HS-5 (cell line): ENCODE results near the gene GMDS.

Experiments used
- DNase-seq: peaks from one replicate; pipeline ENCODE4 v3.0.0-alpha.2; 2012; ENCODE audit warnings: low read depth

The GMDS gene

DNA sequence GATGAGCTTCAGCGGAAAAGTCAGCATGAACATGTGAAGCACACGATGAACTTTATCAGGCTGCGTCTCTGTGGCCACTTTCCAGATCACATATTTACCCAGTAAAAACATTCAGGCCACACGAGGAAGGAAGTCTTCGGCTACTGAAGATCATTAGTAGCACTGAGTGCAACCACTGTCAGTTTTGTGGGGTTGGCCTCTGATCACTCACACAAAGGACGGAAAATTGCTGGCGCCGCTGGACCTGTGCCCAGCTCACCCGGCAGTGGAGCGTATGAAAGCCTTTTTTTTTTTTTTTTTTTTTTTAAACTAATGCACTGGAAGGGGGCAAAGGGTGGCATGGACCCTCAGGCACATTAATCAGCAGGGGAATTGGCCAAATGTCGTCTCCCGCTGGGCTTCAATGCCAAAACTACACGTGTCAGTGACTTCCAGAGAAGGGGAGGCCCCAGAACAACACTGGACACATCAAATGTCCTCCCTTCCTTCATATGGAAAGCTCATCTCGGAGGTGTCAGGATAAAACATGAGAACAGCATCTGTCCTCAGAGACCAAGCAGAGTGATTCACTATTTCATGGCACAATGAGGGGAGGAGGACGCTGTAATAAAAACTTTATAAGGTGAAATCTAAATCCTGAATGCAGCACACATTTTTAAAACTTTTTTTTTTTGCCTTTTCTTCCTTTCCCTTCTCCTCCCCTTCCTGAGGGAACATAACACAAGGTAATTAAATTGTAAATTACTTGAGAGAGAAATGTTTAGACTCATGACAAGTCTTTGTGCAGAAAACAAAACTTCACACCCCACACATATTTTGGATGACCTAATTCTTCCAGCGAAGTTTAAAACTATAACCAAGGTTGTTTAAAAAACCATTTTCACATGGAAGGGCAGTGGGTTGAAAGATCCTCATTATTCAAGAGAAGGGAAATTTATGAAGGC, 412.3 kb downstream of the GMDS start:
- no peak for DNase-seq

DNA sequence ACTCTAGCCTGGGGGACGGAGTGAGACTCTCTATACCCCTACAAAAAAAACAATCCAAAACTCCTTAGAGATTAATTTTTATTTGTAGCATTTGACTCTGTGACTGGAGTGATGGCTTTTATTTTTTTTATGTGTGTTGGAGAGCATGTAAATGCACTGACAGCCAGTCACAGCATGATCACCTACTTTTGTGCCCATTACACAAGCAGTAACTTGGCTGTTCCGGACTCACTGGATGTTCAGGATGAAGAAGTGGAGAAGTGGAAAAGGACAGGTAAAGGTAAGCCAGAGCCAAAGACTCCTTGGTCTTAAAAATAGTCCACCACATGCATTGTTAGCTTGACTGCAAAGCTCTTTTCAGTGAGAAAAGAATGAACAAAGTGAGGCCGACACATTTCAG, 413.0 kb downstream of the GMDS start:
- no peak for DNase-seq

DNA sequence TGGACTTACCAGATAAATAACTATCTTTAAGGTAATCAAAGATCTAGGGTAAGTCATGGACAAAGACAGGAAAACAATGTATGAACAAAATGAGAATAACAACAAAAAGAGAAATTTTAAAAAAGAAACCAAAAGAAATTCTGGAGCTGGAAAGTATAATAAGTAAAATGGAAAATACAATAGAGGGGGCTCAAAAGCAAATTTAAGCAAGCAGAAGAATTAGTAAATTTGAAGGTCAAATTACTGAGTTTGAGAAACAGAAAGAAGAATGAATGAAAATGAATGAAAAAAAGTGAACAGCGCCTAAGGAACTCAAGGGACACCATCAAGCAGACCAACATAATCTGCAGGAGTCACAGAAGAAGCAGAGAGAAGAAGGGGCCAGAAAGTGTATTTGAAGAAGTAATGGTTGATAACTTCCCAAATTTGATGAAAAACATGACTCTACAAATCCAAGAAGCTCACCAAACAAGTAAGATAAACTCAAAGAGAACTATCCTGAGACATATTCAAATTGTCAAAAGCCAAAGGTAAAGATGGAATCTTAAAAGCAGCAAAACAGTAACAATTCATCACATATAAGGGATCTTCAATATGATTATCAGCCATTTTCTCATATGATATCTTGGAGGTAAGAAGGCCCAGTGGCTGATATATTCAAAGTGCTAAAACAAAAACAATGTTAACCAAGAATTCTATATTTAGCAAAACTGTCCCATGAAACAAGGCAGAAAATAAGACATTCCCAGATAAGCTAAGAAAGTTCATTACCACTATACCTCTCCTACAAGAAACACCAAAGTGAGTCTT, 417.2 kb downstream of the GMDS start:
- DNase-seq: no peak

DNA sequence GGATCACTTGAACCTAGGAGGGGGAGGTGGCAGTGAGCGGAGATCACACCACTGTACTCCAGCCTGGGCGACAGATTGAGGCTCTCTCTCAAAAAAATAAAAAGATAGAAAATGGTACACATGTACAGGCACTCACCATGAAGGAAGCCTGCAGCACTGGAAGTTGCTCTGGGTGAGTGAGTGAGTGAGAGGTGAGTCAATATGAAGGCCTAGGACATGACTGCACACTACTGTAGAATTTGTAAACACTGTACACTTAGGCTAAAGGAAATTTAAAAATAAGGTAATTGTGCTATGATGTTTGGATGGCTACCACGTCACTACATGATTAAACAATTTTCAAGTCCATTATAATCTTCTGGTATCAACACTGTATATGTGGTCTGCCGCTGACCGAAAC, 419.5 kb downstream of the GMDS start:
- no peak for DNase-seq

DNA sequence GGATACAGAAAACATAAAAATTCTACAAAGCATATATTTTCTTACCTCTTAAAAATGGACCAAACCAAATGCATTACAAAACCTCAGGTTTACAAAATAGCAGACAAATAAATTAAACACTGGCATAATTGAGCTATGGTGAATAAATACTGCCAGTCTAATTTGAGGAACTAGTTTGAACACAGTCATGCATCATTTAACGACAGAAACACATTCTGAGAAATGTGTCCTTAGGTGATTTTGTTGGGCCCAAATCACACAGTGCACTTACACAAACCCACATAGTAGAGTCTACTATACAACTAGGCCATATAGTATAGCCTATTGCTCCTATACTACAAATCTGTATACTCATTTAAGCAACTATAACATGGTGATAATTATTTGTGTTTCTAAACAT, 420.1 kb downstream of the GMDS start:
- DNase-seq: no peak

DNA sequence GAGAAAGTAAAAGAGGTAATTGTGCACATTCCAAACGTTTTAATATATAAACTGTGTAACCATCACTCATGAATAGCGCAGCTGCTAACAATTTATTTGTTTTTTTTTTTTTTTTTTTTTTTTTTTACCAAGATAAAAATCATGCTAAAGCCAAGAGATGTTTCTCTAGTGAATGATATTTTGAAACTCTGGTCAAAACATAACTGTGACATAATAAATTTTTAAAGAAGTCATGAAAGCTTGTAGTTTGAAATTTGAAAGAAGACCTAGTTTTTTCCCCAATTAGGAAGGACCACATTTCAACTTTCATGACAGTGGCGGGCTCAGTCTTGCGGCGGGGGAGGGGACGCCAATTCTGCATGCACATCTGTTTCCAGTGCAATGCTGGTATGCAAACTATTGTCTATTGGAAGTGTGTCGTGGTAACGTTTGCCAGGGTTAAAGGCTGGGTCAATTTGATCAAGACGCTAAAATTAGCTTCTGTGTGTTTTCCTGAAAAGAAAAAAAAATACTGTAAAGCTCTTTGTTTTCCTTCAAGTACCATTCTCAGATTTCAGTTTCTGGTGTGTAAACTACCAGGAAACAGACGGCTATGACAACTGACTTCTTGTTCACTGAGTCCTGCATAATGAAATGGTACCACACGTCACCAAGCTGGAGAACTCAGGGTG, 423.8 kb downstream of the GMDS start:
- DNase-seq: peak; percentile 32

DNA sequence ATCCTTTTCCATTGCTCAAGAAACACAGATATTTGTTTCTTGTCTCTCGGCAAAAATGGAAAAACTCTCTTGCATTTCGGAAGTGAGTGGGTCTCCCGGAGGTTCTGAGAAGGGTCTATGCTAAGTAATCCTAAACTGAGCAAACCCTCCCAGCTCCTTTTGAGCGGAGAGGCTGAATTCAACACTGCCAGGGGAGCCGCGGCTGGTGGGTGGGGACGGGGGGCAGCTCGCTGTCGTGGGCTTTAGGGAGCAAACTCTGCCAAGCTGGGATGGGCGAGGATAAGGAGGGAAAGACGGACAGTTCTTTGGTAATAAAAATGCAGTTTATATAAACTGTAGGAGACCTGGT, 424.3 kb downstream of the GMDS start:
- no peak for DNase-seq

DNA sequence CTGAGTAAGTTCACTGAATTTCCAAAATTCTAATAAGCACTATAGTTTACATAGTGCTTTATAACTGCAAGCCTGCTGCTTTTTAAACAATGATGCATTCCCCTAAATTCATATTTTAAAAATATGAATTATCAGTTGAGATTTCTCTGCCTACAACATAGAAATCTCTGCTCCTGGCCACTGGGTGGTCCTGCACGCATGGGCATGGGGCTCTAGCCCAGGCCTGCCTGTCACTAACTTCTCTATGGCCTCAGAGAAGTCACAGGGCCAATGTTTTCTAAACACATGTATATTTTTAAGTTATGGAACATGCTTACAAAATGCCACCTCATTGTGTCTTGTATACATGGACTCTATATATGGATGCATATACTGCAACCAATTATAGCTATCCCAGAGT, 424.7 kb downstream of the GMDS start:
- no peak for DNase-seq

DNA sequence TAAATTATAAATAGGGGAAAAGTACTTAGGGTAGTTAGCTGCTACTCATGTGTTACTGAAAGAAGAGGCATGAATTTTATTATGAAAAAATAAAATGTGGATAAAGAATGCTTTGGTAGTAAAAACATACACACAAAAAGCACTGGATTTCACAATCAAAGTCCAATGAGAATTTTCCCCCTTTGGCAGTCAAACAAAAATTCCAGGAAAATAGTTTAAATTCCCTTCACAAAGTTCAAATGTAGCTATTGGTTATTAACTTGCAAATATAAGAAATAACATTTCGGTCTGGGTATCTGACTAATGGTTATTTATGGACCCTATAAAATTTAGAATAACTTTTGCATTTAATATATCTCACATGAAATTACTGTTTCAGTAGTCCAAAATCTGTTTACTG, 425.2 kb downstream of the GMDS start:
- peak; percentile 39 for DNase-seq

DNA sequence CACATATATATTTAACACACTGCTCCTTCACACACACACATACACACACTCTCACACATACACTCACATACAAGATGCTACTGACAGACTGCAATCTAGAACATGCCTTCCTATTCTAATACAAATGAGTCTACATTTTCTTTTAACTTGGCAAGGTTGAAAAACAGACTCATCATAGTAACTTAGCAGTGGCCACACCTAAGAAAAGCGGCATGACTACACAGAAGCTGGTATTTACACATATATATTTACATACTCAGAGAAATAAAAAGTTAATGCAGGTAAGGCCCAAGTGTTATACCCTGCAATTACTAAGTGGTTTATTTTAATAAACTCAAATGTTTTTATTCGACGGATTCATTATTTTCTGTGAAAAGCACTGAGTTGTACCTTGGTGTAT, 426.4 kb downstream of the GMDS start:
- DNase-seq: no peak

DNA sequence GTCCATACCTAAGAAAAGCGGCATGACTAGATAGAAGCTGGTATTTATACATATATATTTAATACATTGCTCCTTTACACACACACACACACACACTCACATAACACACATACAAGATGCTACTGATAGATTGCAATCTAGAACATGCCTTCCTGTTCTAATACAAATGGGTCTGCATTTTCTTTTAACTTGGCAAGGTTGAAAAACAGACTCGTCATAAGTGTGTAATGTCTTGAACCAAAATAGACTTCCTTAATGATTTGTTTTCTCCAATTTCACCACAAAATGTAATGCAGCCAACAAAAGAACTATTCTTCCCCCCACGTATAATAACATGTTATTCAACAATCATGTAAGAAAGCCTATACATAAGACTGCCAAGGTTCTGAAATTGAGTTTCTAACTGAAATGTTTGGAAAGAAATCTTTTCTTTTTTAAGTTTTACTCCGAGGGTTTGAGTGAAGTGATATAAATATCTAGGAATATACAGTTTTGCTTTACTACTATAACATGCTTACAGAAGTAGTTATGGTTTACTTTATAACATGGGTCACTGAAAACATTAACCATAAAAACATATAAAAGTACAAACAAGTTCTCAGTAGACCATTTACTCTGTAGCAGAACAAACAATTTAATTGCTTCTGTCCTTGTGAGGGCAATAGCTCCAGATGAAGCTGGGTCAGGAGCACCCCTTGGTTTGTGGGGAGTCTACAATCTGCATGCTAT, 428.2 kb downstream of the GMDS start:
- DNase-seq: no peak

DNA sequence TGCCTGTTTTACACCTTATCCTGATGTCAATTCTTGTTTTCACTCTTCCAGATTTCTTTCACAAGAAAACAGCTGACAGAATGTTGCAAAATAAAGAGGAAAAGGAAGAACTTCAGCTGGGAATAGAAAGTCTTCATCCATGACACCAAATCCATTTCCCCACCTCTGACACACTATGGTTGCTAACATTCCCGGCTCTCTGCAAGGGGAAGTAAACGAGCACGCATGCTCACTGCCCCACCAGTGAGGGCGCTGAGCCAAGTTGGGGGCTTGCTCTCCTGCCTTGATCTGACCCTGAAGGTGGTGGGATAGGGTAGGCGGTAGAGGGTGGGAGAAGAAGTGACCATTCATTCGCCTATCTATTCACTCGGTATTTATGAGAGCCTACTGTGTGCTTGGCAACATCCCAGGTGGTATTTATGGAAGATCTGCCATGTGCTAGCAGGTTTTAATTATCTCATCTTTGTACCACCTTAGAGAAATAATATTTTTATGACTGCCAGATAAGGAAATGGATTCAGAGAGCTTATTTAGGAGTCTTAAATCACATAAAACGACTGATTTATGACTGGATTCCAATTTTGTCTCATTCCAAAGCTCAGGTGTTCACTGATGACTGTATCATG, 429.5 kb downstream of the GMDS start:
- DNase-seq: no peak

DNA sequence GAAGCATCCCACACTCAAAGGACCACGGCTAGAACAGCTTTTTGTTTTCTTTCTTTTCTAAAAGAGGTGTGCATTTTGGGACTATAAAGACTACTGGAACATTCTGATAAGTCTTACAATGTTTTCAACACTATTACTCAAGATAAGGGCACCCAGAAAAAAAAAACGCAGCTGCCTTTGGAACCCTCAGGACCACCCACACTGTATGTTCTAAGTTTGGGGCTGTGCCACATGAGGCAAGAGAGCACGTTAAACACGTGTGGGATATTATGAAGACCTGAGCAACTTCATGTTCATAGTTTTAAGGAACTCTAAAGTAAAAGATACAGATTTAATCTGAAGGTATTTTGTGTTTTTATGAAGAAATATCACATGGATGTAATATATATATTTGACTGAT, 431.1 kb downstream of the GMDS start:
- no peak for DNase-seq

DNA sequence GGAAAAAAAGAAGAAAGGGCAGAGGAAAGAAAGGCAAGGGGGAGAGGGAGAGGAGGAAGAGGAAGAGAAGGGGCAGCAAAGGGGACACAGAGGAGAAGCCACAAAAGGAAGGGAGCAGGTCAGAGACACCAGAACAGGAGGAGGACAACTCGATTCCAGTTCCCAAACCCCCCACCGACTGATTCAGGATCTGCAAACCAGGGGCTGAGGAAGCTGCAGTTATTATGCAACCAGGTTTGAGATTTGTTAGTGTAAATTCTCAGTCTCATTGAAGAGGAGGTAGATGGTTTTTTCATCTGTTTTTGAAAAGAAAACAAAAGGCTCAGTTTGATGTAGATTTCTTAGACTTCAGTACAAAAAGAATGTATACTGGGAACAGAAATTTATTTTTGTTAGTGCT, 432.9 kb downstream of the GMDS start:
- no peak for DNase-seq

DNA sequence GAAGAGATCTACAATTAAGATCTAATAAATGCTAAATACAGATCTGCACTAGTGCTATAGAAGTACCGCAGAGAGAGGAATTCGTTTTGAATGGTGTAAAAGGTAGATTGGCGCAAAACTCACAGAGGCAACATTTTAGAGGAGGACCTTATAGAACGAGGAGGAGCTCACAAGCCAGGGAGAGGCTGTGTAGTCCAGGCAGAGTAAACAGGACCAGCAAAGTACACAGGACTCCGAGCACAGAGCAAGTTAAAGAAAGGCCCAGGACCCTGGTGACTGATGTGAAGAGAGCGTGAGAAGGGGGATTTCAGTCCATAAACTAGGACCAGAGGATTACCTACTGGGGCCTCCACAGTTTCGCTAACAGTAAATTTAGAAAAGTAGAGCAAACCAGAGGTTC, 433.4 kb downstream of the GMDS start:
- DNase-seq: no peak

DNA sequence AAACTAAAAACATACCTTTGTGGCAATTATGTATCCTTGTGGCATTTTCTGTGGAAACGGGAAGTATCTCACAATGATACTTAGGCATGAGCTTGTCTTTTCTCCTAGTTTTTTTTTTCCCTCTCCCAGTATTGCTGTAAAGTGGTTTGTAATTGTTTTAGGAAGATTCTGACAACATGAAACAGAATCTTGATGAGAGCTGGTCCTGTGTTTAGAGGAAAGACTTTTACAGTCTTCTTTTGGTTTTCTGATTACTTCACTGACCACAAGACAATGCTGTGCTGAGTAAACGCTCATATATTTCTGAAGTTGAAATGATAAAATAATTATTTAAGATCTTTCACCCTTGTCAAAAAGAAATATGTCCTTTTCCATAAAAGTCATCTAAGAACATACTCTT, 434.5 kb downstream of the GMDS start:
- DNase-seq: no peak

DNA sequence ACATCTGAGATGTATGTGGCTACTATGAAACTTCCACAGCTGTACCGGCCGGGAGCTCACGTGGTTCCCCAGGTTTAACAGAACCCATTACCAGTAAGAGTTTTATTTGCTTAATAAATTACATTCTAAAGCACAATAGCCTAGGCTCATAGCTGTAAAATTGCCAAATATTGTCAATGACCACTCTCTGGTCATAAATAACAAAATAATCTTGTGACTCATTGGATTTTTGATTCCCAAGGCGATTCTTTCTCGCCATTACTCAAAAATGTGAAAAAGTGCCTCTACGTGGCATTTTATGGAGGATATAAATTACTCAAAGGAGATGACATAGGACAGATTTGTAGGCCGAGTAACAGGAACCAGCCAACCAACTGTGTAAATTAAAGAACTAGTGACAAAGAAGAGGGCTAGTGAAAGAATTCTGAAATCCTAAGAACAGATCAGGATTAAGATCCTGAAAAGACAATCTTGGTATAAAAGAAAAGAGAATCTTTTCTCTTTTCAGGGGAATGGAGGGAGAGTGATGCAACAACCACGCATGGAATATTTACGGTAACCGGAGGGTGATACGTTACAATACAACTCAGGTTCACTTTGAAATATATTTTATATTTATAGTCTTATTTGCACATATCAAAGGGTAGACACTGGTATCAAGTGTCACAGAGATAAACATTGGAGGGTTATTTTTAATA, 436.0 kb downstream of the GMDS start:
- DNase-seq: no peak

DNA sequence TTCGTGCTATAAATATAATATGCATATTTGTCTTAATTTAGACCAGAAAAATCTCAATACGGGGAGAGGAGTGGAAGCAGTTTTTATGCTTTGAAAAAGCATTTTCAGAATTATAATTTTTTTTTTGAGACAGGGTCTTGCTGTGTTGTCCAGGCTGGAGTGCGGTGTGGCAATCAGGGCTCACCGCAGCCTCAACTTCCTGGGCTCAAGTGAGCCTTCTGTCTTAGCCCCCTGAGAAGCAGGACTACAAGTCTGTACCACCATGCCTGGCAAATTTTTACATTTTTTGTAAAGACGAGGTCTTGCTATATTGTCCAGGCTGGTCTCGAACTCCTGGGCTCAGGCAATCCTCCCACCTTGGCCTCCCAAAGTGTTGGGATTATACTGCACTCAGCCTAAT, 438.5 kb downstream of the GMDS start:
- DNase-seq: no peak

DNA sequence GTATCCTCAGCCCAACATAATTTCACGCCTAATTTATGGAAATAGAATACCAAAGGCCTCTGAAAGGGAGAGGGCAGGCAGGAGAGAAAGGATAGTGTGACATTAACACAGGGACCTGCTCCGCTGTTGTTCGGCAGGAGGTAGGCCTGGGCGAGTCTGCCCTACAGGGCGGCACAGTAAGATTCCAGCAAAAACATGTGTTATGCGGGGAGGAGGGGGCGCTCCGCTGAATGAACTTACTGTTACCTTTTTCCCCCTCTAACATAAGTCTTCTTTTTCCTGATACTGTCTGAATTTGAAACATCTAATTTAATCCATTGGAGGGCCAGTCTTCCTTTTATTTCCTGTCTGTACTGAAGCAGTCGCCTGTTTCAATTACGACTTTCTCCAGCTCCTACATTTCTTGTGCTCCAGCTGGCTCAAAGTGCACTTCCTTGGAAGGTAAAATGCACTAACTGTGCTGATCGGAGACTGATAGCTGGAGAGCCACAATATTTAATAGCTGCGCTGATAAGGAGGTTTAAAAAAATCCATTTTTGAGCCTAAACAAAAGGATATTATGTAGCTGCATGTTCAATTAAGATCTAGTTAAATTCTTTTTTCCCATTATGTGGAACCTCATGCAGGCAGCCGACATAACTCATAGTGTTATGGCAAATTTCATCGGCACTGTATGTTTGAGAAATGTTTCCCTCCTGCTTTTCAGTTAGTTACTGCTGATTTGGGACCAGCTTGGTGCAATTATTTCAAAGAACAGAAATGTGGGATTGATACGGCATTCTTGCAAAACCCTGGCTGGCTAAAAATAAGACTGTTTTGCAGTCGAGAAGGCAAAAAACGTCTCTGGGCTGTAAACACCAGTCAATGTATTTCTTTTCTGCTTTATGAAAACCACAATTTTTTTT, 442.7 kb downstream of the GMDS start:
- no peak for DNase-seq

DNA sequence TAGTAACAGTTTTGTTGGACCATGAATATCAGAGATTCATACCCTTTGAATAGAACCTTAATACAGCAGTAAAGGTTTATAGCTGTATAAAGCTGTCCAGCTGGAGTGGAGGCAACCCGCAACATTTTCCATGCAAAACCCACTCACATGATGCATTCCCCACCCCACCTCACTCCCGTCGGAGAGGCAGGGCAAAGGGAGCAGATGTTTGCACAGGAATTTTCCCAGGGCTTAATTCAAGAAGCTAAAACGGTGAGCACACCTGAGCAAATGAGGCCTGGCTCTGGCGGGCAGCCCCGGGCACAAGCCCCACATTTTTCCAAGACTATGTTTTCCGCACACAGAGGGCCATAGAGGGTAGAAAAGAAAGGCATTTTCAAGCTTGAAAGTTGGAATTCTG, 444.0 kb downstream of the GMDS start:
- no peak for DNase-seq
